ENCODE data around the gene CACNA1I.

DNA sequence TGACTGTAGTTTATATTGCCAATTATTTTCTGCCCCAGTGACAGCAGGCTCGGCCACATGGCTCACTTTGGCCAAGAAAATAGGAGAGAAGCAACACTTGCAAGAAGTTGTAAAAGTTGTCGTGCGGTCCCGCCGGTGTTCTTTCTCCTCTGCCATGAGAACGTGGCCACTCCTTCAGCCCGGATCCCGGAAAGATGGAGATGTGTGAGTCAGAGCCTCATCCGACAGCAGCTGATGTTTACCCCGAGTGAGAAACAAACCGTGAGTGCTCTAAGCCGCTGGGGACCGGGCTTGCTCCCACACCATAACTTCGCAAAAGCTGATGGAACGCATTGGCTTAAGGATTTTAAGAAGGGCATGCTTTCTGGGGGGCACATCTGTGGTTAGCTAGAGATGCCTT is 157.0 kb downstream of the CACNA1I start:
- no peak for TF ChIP-seq CTCF (IDR thresholded peaks at IDR 0.05 in 8 of 11, conservative IDR thresholded peaks at IDR 0.05 in 3 of 11)
- TF ChIP-seq POLR2A (IDR thresholded peaks at IDR 0.05), result no peak

All from spleen (tissue), 7 donors.